KG1 (cell line): ENCODE measurements around the gene COL21A1.
"Not testable (repeated sequence)": the region's sequence is repeated elsewhere in the genome, so short reads cannot be mapped to it uniquely, and the experiment has no call there.

ENCODE experiments used
- DNase-seq: peaks from one replicate; lab custom pipeline; 2025; lab: John Stamatoyannopoulos, UW

COL21A1 gene

DNA sequence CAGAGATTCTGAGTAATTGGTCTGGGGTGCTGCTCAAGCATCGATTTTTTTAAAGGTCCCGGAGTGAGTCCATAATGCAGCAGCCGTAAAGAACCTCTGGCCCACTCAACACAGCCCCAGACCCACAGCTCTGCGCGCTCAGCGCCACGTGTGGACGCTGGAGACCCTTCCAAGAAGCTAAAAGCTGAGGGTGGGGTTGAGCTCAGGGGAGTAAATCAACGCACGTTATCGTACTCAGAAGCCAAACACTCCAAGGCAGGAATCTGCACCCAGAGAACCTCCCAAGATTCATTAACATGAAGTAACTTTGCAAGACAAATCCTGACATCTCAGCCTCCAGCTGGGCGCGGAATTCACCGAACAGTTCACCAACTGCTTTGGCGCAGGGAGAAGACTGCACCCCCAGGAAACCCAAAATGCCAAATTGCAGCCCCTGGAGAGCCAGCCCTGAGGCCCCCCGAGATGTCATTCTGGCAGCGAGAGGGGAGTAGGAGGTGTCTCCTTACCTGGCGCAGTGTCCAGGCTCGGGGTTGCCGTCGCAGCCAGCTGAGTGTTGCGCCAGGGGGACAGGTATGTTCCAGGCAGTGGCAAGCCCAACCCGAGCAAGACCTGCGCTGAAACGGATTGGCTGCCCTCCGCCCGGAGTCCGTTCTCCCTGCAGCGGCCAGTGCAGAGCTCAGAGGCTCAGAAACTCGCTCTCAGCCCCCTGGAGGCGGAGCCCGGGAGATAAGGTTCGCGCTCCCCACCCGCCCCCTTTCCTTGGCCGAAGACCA, at the start of gene COL21A1:
TSS of gene COL21A1 (minus strand) at position 700 of the 773 bp plus-strand sequence. CDS start 64,962 bp downstream, outside the sequence.
- DNase-seq: no peak

- no peak for DNase-seq
These were observed 46.4 kb upstream of the COL21A1 start for GRCh38 chr6:56293781-56294180.

DNA sequence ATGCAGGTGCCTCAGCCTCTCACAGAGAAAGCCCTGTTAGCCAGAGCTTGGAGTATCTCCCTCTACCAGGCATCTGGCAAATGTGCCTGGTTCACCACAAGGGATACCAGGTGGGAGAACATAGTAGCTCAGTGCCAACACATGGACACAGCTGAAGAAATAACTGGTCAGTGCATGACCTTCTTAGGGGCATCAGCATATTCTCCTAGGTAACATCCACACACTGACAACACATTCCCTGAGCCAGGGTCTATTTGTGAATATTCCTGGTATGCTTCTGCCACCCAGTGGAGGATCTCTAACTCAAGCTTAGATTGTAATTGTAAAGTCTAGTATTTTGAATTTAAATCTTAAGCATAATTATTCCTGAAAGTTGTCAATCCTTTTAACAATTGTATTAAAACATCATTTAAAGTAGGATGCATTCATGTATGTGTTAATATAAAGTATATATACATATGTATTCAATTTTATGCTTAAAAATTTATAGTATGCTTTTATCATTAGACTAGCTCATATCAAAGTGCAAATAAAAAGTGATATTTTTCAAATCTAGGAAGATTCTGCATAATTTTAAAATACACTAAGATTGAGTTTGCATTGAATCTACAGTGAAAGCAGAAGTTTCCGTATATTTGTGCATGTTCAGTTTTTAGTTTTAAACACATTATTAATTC, 45.3 kb upstream of the COL21A1 start:
- peak; percentile 22 for DNase-seq

- no peak for DNase-seq
These were observed 44.0 kb upstream of the COL21A1 start for GRCh38 chr6:56291302-56291917.

DNA sequence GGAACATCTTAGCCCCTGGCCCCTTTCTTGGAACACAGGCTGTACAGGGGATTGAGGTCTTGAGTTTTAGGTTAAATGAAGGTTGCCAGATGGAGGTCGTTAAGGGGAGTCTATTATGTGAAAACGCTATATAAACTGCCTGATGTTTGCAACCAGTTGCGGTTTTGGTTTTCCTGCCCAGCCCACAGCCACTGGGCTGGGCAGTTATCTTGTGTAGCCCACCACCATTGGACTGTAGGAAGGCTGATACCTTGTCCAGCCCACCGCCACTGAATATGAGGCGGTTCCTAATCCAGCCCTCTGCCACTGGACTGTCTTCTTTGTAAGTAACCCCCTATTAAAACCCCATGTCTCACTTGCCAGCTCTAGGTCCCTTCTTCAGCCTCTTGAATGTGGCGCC, 42.3 kb upstream of the COL21A1 start:
- peak; percentile 1 for DNase-seq

- no peak for DNase-seq
These were observed 41.0 kb upstream of the COL21A1 start for GRCh38 chr6:56288347-56288746.

- no peak for DNase-seq
These were observed 35.0 kb upstream of the COL21A1 start for GRCh38 chr6:56282391-56282790.

DNA sequence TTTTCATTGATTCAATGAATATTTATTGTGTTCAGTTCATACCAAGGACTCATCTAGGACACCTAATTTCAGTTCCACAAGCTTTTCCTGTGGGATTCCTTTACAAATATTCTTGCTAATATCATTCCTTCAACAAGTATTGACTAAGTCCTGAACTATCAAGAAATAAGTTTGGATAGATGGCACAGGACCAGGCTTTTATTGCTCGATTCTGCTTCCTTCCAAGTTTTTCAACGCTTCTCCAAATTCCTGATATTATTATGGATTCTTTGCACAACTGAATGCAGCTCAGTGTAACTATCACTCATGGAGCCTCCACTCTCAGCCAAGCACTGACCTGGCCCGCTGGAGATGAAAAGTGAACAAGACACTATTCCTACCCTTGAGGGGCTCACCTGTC, 32.7 kb upstream of the COL21A1 start:
- no peak for DNase-seq

DNA sequence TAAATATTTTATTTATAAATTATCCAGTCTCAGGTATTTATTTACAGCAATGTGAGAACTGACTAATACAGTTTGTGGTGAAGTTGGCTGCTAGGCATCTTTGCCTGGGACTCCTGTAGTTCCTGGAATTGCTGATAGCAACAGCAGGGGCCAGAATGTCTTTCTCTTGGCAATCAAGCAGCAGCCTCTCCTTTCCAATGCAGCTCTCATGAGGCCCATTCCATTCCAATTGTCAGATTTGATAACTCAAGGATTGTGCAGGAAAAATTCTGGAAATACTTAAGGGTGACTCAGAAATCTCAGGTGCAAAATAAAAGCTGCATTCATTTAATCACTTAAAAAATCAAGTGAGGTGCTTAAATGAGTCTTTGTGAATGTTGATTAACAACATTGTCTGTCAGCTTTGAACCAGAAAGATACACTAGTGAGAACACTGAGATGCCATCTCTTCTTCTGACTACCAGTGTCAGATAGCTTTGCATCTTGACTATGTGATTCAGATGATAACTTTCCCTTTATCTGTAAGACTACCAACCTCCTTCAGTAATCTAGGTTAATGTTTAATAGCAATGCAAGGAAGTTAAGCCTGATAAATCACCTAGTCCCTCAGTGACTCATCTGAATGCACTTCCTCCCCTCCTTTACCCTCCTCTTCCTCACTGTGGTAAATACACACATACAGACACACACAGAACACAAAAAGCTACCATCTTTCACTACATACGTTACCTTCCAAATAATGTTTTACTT, 32.1 kb upstream of the COL21A1 start:
- DNase-seq: no peak

- DNase-seq: no peak
These were observed 30.8 kb upstream of the COL21A1 start for GRCh38 chr6:56278171-56278591.

- no peak for DNase-seq
These were observed 23.5 kb upstream of the COL21A1 start for GRCh38 chr6:56270812-56271441.

- no peak for DNase-seq
These were observed 20.9 kb upstream of the COL21A1 start for GRCh38 chr6:56268266-56268665.

DNA sequence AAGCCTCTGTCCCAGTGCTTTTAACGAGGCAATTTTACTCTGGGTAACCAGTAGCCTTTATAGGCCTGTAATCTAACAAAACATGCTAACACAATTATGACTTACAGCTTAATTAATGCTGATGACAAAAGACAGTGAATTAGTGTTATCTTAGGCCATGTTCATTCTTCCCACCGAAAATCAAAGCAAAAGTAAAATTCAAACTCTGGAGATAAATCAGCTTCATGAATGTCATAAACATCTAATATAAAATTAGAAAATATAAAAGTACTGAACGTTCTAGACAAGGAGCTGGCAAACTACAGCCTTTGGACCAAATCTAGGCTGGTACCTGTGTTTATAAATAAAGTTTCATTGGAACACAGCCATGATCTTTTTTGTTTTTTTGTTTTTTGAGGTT, 18.6 kb upstream of the COL21A1 start:
- no peak for DNase-seq

DNA sequence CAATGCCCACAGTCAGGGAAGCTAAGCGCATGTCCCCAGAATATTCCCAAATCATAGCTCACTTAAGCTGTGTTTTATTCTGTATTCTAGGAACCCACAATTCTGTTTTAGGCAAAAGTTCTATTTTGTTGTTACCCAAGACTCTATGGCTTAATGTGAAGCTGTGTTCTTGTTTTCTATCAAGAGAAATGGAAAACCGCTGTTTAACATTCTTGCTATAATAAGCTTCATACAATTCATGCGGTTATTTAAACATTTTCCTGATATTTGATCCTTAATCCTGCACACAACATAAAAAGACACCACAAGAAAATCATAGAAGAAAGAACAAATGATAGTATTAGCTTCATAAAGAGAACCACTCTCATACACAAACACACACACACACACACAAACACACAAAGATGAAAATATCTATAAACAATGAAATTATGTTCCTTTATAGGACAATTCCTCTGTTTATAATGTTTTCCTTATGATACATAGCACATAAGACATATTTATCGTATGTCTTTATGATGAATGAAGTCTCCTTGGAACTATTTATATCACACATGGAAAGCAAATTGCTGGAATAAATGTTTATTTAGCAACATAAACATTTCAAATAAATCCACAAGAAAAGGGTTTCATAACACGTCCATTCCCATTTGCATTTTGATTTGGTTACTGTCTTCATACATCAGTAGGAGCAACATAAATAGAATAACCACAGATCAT, 16.4 kb upstream of the COL21A1 start:
- DNase-seq: no peak

GRCh38 chr6:56260593-56260992, 13.2 kb upstream of the COL21A1 start:
- not testable (repeated sequence) for DNase-seq

- DNase-seq: no peak
These were observed 12.1 kb upstream of the COL21A1 start for GRCh38 chr6:56259234-56260077.

GRCh38 chr6:56255349-56255748, 8.0 kb upstream of the COL21A1 start:
- no peak for DNase-seq

- DNase-seq: no peak
These were observed 2.9 kb upstream of the COL21A1 start for GRCh38 chr6:56250266-56250665.

DNA sequence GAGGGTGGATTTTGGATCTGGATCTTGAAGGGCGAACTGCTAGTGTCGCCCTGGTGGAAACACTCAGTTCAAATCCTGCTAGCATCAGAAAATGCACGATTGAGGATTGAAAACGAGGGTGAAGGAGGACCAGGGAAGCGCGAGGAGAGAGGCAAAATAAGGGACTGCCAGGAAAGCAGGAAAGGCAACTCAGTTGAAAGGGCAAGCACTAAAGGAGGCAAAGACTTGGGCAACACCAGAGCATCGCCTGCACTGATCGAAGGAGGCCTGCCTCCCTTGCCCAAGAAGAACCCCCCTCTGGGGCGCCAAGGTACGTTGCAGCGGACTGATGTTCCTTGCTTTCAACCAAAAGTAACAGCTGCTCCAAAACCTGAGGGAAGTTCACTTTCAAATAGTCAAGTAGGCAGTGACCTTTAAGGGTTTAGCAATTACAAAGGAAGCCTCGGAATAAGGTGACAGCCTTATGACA, 308 bp upstream of the COL21A1 start:
- DNase-seq: no peak

GRCh38 chr6:56246541-56246880, 869 bp downstream of the COL21A1 start:
- DNase-seq: no peak
